Upper lobe of left lung (tissue), 4 donors: ENCODE measurements around the gene APOL6.

ENCODE experiments used
- EP300 ChIP-seq, 4 donors: sonication (generic); formaldehyde crosslinking; IDR thresholded peaks; one replicate each; pipeline ENCODE4 v1.5.1; 2017; ENCODE audit warnings: antibody characterized with exemption in 4 of 4, control low read depth in 2 of 4
- POLR2A ChIP-seq, 4 donors: fragments of 450-650 bp; IDR thresholded peaks; one replicate each; pipeline ENCODE4 v1.5.1; 2016 to 2017; ENCODE audit warnings: antibody characterized with exemption in 4 of 4, mild to moderate bottlenecking in 2 of 4
- TF ChIP-seq, protein P1 (sequence below), 6 experiments: fragments of 450-650 bp in 4 of 6; fragments of 200-600 bp in 2 of 6; sonication (generic) in 2 of 6; IDR thresholded peaks; one replicate each; pipeline ENCODE4 v1.5.1; 2016 to 2019; ENCODE audit warnings: antibody characterized with exemption in 6 of 6

DNA sequence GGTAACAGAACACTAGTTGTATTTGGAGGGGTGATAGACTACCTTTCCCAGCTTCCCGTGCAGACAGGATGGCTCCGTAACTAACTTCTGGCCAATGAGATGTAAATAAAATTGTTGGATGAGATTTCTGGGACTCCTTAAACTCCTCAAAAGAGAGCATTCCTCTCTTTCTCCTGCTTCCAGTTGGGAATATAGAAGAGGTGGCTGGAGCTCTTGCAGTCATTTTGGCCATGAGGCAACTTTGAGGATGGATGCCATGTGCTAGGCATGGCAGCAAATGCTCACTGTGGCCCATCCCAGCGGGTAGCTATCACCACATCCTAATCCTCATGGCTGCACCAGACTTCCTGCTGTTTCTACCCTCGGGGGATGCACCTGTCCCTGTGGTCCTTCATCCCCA lies 38.5 kb upstream of the APOL6 start:
- TF ChIP-seq EP300 (IDR thresholded peaks at IDR 0.05): no peak
- TF ChIP-seq, protein P1, sequence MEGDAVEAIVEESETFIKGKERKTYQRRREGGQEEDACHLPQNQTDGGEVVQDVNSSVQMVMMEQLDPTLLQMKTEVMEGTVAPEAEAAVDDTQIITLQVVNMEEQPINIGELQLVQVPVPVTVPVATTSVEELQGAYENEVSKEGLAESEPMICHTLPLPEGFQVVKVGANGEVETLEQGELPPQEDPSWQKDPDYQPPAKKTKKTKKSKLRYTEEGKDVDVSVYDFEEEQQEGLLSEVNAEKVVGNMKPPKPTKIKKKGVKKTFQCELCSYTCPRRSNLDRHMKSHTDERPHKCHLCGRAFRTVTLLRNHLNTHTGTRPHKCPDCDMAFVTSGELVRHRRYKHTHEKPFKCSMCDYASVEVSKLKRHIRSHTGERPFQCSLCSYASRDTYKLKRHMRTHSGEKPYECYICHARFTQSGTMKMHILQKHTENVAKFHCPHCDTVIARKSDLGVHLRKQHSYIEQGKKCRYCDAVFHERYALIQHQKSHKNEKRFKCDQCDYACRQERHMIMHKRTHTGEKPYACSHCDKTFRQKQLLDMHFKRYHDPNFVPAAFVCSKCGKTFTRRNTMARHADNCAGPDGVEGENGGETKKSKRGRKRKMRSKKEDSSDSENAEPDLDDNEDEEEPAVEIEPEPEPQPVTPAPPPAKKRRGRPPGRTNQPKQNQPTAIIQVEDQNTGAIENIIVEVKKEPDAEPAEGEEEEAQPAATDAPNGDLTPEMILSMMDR (IDR thresholded peaks at IDR 0.05): no peak
- TF ChIP-seq POLR2A (IDR thresholded peaks at IDR 0.05): no peak
